GM21447 (cell line): ENCODE results near the gene SCO2.
"Not testable (repeated sequence)": the region's sequence is repeated elsewhere in the genome, so short reads cannot be mapped to it uniquely, and the experiment has no call there.

Experiments used
- ATAC-seq: cut with Tn5 transposase; IDR thresholded peaks from one replicate; pipeline ENCODE4 v1.9.1; 2021; ENCODE audit not compliant: unreplicated experiment

Gene SCO2

DNA sequence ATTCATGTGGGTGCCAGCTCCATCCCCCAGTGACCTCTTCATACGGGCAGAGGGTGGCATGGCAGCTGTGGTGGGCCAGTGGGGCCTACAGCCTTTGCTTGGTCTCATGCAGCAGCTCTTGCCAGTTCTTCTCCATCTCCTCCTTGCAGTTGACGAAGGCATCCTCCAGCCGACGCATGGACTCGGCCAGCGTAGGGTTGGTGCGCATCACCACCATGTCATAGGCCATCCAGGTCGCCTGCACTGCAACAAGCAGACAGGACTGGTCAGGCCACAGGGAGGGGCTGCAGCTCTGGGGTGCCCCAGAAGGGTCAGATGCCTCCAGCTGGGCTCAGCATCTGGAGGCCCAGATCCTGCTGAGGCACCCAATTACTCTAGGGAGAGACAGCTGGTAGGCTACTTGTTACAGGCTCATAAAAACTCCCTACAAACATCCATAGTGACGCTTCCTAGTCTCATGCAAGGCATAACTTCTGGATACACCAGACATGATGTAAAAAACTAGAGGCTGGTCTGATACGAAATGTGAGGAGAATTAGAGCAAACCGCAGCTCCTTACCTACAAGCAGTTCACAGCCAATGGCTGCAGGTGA, 25.9 kb upstream of the SCO2 start:
- no peak for ATAC-seq

GRCh38 chr22:50550395-50550794, 25.0 kb upstream of the SCO2 start:
- ATAC-seq: no peak

DNA sequence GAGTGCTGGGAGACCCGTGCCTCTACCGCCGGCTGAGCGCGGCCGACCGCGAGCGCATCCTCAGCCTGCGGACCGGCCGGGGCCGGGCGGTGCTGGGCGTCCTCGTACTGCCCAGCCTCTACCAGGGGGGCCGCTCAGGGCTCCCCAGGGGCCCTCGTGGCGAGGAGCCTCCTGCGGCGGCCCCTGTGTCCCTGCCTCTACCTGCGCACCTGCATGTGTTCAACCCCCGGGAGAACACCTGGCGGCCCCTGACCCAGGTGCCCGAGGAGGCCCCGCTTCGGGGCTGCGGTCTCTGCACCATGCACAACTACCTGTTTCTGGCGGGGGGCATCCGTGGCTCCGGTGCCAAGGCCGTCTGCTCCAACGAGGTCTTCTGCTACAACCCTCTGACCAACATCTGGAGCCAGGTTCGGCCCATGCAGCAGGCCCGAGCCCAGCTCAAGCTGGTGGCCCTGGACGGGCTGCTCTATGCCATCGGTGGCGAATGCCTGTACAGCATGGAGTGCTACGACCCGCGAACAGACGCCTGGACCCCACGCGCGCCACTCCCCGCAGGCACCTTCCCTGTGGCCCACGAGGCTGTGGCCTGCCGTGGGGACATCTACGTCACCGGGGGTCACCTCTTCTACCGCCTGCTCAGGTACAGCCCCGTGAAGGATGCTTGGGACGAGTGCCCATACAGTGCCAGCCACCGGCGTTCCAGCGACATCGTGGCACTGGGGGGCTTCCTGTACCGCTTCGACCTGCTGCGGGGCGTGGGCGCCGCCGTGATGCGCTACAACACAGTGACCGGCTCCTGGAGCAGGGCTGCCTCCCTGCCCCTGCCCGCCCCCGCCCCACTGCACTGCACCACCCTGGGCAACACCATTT, 23.8 kb upstream of the SCO2 start:
- ATAC-seq: no peak

DNA sequence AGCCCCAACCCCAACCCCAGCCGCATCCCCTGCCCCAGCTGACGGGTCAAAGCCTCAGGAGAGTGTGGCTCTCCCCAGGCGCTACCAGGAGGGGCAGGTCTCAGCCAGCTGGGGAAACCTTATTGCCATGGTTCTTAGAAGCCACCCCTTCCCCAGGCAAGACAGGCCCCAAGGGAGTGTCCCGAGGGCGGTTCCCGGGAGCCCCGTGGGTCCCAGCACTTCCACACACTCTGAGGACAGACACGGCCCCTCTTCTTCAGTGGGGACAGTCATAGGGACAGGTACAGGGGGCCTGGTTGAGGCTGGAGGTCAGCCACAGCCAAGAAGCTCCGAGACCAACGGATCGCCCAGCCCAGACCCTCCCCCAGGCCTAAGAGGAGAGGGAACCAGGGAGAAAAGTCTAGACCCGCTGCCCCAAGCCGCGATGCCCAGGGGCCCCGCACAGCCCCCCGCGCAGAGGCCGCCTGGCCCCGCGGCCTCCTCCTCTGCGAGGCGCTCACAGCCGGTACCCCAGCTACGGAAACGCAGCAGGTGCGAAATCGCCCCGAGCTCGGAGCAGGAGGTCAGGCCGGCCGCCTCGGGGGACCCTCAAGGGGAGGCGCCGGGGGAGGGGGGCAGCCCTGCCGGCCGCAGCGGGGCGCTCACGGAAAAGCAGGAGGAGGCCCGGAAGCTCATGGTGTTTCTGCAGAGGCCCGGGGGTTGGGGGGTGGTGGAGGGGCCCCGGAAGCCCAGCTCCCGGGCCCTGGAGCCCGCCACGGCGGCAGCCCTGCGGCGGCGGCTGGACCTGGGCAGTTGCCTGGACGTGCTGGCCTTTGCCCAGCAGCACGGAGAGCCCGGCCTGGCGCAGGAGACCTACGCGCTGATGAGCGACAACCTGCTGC, 22.9 kb upstream of the SCO2 start:
- no peak for ATAC-seq

DNA sequence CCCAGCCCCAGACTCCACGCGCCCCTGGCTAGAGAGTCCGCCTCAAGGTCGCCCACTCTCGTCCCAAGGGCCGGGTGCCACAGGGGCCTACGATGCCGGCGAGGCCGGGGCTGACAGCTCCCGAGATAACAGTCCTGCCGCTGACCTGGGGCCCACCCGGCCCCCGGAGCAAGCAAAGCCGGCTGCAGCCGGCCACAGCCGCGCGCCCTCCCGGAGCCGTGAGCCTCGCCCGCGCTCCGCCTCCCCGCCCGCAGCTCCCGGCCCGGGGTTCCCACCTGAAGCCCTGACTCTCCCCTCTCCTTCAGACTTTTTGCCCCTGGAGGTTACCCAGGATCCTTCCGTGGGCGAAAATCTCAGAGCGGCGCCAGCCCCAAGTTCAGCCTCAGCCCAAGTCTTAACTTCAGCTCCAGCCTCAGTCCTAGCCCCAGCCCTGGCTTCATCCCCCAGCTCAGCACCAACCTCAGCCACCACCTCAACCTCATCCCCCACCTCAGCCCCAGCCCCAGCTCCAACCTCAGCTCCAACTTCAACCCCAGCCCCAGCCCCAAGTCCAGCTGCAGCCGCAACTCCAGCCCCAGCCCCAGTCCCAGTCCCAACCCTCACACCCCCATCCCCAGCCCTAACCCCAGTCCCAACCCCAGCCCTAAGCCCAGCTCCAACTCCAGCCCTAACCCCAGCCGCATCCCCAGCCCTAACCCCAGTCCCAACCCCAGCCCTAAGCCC, 22.0 kb upstream of the SCO2 start:
- no peak for ATAC-seq

DNA sequence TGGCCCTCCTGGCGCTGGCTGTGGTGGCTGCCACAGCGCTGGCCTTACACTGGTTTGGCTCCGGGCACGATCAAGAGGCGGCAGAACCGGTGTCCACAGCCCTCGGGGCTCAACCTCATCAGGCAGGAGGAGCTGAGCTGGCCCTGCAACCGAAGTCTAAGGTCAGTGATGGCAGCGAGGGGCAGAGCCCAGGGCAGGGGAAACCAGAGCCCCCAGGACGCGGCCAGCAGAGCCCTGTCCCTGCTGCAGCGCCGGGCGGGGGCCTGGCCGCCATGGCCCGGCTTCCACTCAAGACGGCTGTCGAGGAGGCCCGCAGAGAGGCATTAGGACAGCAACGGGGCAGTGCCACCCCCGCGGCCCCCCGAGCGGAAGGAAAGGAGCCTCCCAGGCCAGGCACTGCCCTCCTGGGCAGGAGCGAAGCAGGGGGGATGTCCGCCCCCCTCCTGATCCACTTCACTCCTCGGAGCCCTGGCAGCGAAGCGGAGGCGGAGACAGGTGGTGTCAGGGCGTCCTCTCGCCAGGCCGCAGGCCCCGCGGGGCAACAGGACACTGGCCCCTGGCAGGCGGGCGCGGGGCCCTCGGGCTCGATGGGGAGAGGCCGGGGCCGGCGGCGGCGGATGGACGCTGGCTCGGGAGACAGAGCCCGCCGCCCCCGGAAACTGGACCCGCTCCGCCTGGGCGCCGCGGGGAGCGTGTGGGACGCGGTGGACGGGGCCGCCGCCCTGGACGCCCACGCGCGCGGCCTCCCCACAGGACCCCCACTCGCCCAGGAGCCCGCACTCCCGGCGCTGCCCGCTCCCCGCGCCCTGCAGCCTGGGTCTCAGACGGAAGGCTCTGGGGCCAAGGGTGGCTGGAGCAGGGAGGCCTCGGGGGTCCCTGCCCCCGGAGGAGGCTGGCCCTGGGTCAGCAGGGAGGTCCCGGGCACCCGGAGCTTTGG, 21.2 kb upstream of the SCO2 start:
- ATAC-seq: no peak

DNA sequence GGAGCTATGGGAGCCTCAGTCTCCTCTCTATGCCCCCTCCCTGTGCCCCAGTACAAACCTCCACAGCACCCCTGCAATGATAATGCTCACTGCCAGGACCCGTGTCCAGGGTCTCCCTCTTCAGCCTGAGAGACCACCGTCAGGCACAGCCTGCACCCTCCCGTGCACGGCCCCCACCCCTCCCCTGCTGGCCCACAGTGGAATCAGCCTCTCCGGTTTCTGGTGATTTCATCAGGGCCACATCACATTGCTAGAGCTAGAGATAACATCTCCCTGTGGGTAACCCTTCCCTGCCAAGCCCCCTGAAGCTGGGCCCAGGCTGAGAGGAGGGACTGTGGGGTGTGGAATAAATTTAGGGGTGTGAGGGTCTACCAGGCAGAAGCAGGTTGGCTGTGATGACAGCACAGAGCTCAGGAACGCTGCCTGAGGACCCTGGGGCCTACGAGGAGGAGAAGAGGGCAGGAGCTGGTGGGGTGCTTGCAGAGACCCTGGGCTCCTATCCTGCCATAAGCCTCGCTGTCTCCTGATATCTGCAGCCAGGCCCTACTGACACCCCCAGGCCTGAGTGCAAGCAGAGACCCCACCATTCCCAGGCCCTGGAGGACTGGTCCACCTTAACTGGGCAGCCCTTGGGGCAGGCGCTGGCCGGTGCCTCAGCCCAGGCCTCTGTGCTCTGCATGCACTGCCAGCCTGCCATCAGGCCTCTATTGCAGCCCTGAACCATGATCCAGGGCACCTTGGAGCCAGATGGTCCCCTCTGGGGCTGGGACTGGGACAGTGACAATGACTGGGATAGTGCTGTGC, 20.3 kb upstream of the SCO2 start, which contains the start of gene KLHDC7B:
Gene KLHDC7B, plus strand, starts transcription at position 378 of the 804 bp plus-strand sequence. Its CDS starts 345 bp downstream, at position 723.
- no peak for ATAC-seq

- no peak for ATAC-seq
These were observed 19.4 kb upstream of the SCO2 start for GRCh38 chr22:50544746-50545253.

DNA sequence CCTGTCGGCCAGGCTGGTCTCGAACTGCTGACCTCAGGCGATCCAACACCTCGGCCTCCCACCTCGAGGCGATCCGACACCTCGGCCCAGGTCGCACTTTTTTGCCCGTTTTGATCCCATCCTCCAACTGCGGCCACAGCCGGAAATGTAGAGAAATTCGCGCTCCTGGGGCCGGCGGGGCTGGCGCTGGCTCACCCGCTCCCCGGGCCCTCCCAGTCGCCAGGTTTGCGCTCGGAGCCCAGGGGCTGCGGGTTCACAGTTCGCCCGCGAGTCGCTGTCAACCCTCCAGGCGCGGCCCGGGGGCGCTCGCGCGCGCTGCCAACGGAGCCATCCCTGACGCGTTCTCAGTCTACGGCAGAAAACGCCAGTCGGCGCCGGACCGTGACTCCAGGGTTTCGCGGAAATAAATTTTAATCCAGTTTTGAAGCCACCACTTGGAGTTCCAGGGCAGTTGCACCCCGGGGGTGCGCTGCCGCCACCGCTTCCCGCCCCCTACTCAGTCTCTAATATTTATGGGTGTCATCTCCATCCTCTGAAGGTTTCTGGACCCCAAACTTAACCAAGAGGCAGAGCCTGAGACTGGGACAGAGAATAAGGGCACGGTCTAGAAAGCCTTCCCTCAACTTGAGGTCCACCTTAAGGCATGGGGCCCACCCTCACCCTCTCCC, 18.8 kb upstream of the SCO2 start:
- ATAC-seq: no peak

DNA sequence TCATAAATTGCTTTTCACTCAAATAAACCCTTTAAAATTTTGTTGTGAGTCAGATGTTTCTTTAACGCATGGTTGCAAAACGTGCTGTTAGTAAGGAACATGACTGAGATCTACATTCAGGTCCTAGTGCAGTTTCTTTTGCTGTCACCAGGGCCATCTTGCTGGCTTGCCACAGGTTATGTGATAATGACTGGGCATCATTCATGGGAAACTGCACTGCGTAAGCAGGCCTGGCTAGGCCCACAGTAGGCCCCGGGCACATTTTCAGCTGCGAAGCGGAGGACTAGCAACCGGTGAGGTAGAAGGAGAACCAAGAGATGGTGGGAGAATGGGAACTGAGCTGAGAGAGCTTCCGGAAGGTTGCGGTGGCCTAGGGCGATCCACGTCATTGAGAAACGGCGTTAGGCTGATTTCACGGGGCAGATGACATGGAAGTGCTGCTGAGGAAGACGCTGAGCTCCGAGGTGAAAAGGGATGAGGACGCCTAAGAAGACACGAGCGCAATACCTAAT, 17.1 kb upstream of the SCO2 start:
- ATAC-seq: peak; percentile 22

GRCh38 chr22:50541667-50542026, 16.2 kb upstream of the SCO2 start:
- ATAC-seq: not testable (repeated sequence)

DNA sequence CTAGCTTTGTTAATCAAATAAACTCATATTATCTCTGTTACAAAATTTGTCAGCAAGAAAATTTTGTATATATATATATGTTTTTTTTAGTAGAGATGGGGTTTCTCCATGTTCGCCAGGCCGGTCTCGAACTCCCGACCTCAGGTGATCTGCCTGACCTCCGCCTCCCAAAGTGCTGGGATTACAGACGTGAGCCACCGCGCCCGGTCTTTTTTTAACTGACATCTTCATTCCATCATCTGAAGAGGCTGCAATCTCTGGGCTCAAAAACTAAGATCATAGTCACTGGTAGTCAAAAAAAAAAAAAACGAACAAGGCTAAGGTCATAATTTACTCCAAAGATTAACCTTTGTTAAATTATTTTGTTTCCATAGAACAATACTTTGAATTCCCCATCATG, 15.0 kb upstream of the SCO2 start:
- no peak for ATAC-seq

DNA sequence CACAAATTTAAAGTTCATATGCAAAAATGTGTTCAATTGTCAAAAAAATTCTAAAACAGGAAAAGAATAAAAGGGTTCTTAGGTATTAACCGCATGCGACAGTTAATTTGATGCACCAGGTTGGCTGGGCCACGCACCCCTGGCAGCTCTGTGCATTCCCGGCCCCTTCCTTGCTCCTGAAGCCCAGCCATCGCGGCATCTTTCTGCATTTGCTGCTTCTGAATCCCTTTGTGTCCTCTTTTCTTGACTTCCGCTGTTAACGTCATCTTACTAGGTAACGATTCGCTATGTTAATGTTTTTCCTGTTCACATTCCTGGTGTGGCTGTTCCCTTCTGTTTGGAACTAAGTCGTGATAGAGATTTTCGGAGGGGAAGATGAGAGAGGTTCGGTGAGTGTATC, 12.4 kb upstream of the SCO2 start:
- no peak for ATAC-seq

DNA sequence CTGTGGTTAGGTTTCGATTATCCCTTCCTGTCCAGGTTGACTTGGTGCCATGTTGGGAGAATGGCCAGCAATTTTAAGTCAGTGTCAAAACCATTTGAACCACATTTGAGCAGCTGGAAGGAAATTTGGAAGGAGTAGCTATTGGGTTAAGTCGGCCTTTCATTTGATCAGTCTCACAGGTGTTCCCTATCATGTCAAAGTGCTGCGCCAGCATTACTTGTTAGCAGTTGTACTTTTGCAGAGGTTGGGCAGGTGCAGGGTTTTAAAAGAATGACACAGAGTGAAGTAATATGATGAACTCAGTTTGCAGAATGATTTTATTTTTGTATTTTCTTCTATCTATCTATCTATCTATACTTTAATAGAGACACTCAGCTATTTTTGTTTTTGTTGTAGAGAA, 10.8 kb upstream of the SCO2 start:
- no peak for ATAC-seq

DNA sequence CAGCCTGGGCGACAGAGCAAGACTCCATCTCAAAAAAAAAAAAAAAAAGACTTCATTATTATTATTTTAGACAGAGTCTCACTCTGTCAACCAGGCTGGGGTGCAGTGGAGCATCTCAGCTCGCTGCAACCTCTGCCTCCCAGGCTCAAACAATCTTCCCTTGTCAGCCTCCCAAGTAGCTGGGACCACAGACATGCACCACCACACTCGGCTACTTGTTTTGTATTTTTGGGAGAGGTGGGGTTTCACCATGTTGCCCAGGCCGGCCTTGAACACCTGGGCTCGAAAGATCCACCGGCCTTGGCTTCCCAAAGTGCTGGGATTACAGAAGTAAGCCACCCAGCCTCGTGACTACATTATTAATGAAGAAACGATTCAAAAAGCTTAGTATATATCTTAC, 9.7 kb upstream of the SCO2 start:
- ATAC-seq: no peak

- not testable (repeated sequence) for ATAC-seq
These were observed 8.7 kb upstream of the SCO2 start for GRCh38 chr22:50533856-50534711.
